HepG2 (cell line): ENCODE results near the gene CEMP1. TPM values are rescaled to one million over a fixed set of nuclear protein-coding genes. Genes with fewer than 3 reads are reported as not detected.

Experiments used
- AGO1 ChIP-seq: fragments of 200-400 bp; formaldehyde crosslinking; IDR thresholded peaks from 2 replicates; pipeline ENCODE4 v1.6.1; 2017; ENCODE audit warnings: mild to moderate bottlenecking, low read depth, low read length, moderate library complexity; ENCODE audit not compliant: poor library complexity, severe bottlenecking
- GATA4 ChIP-seq: sonication (generic); IDR thresholded peaks from 2 replicates; pipeline ENCODE4 v1.6.1; 2016; ENCODE audit warnings: antibody characterized with exemption, low read depth, borderline replicate concordance
- HDAC2 ChIP-seq: sonication (generic); formaldehyde crosslinking; IDR thresholded peaks from 2 replicates; pipeline ENCODE4 v1.4.0; 2020; ENCODE audit warnings: missing genetic modification reagents
- HINFP ChIP-seq: sonication (generic); formaldehyde crosslinking; IDR thresholded peaks from 2 replicates; pipeline ENCODE4 v1.4.0; 2020; ENCODE audit warnings: low read depth, mild to moderate bottlenecking, missing genetic modification reagents
- HNF4G ChIP-seq, 2 experiments: sonication (generic) in 1 of 2; formaldehyde crosslinking in 1 of 2; IDR thresholded peaks; 2 replicates each; pipeline versions ENCODE4 v1.4.0 to v1.6.1; 2011 to 2020; ENCODE audit warnings: borderline replicate concordance in 2 of 2, low read depth in 2 of 2, mild to moderate bottlenecking in 2 of 2, low read length in 1 of 2, missing genetic modification reagents in 1 of 2, moderate library complexity in 1 of 2
- MAZ ChIP-seq, 2 experiments: sonication (generic) in 1 of 2; formaldehyde crosslinking in 1 of 2; IDR thresholded peaks; 2 replicates each; pipeline versions ENCODE4 v1.5.0 to v1.6.1; 2012 to 2020; ENCODE audit warnings: low read depth in 2 of 2, mild to moderate bottlenecking in 2 of 2, borderline replicate concordance in 1 of 2, improper control_type of control experiment in 1 of 2, low read length in 1 of 2, missing genetic modification reagents in 1 of 2, moderate library complexity in 1 of 2
- MLLT10 ChIP-seq: sonication (generic); formaldehyde crosslinking; IDR thresholded peaks from 2 replicates; pipeline ENCODE4 v1.4.0; 2020; ENCODE audit warnings: missing genetic modification reagents
- POLR2G ChIP-seq: fragments of 200-400 bp; formaldehyde crosslinking; IDR thresholded peaks from 2 replicates; pipeline ENCODE4 v1.6.1; 2018; ENCODE audit warnings: mild to moderate bottlenecking, low read depth, low read length, moderate library complexity
- RXRB ChIP-seq: IDR thresholded peaks from 2 replicates; pipeline ENCODE4 v1.6.1; 2016; ENCODE audit warnings: borderline replicate concordance, missing genetic modification reagents, missing compliant biosample characterization
- SAP130 ChIP-seq: IDR thresholded peaks from 2 replicates; pipeline ENCODE4 v1.6.1; 2016; ENCODE audit warnings: low read depth
- SIX1 ChIP-seq: sonication (generic); formaldehyde crosslinking; IDR thresholded peaks from 2 replicates; pipeline ENCODE4 v1.4.0; 2020; ENCODE audit warnings: missing genetic modification reagents, borderline replicate concordance
- SKIL ChIP-seq: sonication (generic); formaldehyde crosslinking; IDR thresholded peaks from 2 replicates; pipeline ENCODE4 v1.8.0; 2022; ENCODE audit warnings: missing genetic modification reagents, mild to moderate bottlenecking, moderate library complexity, borderline replicate concordance
- SMARCC2 ChIP-seq: fragments of 450-650 bp; IDR thresholded peaks from 2 replicates; pipeline ENCODE4 v1.6.1; 2017; ENCODE audit warnings: antibody characterized with exemption, mild to moderate bottlenecking
- SRSF4 ChIP-seq: fragments of 200-400 bp; formaldehyde crosslinking; IDR thresholded peaks from one replicate; pipeline ENCODE4 v1.6.1; 2018; ENCODE audit warnings: mild to moderate bottlenecking, low read depth, low read length, moderate library complexity; ENCODE audit not compliant: poor library complexity, severe bottlenecking
- TARDBP ChIP-seq: sonication (generic); formaldehyde crosslinking; IDR thresholded peaks from 2 replicates; pipeline ENCODE4 v1.8.0; 2022; ENCODE audit warnings: mild to moderate bottlenecking, missing genetic modification reagents
- ZBTB1 ChIP-seq: sonication (generic); formaldehyde crosslinking; IDR thresholded peaks from 2 replicates; pipeline ENCODE4 v1.4.0; 2020; ENCODE audit warnings: missing genetic modification reagents, borderline replicate concordance
- ZNF263 ChIP-seq: sonication (generic); formaldehyde crosslinking; IDR thresholded peaks from 2 replicates; pipeline ENCODE4 v1.4.0; 2020; ENCODE audit warnings: missing genetic modification reagents
- ZNF276 ChIP-seq: sonication (generic); formaldehyde crosslinking; IDR thresholded peaks from 2 replicates; pipeline ENCODE4 v1.4.0; 2020; ENCODE audit warnings: mild to moderate bottlenecking, low read depth, missing genetic modification reagents
- ZNF292 ChIP-seq: sonication (generic); formaldehyde crosslinking; IDR thresholded peaks from 2 replicates; pipeline ENCODE4 v1.8.1; 2022; ENCODE audit warnings: mild to moderate bottlenecking, low read depth, missing genetic modification reagents, borderline replicate concordance
- ZNF335 ChIP-seq: sonication (generic); formaldehyde crosslinking; IDR thresholded peaks from 2 replicates; pipeline ENCODE4 v1.4.0; 2020; ENCODE audit warnings: missing genetic modification reagents
- ZNF460 ChIP-seq: sonication (generic); formaldehyde crosslinking; IDR thresholded peaks from 2 replicates; pipeline ENCODE4 v1.5.1; 2020; ENCODE audit warnings: missing genetic modification reagents, mild to moderate bottlenecking, borderline replicate concordance
- ZNF598 ChIP-seq: sonication (generic); formaldehyde crosslinking; IDR thresholded peaks from 2 replicates; pipeline ENCODE4 v1.5.1; 2020; ENCODE audit warnings: mild to moderate bottlenecking, missing genetic modification reagents, borderline replicate concordance
- ZSCAN21 ChIP-seq: sonication (generic); formaldehyde crosslinking; IDR thresholded peaks from 2 replicates; pipeline ENCODE4 v1.8.0; 2022; ENCODE audit warnings: mild to moderate bottlenecking, missing genetic modification reagents, moderate library complexity, borderline replicate concordance
- polyA plus RNA-seq, 8 experiments: library from polyadenylated mRNA; depleted of rRNA in 3 of 8; stranded (reverse) in 7 of 8; unstranded in 1 of 8; fragments of >200 nt; fragmentation: Illumina TruSeq in 4 of 8; extraction: Trizol in 4 of 8; gene quantifications; 2 replicates each; pipeline versions ENCODE4 v1.2.1 to v1.2.3, GENCODE V29; 2011 to 2016; ENCODE audit warnings: low read depth in 4 of 8, missing spikeins in 1 of 8, mixed read lengths in 1 of 8; ENCODE audit not compliant: insufficient read depth in 1 of 8
- total RNA-seq, 5 experiments: library from RNA; depleted of rRNA; stranded (reverse); fragments of >200 nt; fragmentation: Illumina TruSeq; extraction: Trizol; gene quantifications; 2 replicates each; pipeline ENCODE4 v1.2.3, GENCODE V29; 2016; ENCODE audit warnings: low read depth in 1 of 5

Gene CEMP1
- total and polyA plus RNA-seq, 2 of the 13 experiments (the other 11 are each of a cell fraction or from before 2014, with no cell fraction given) = not detected

- TF ChIP-seq RXRB (CRISPR knock-in tag) (0 out of 2 replicates have a peak, but pooled peaks have one; percentile 28), POLR2G (peak; percentile 51), SKIL (0 out of 2 replicates have a peak, but pooled peaks have one; percentile 22), AGO1 (peak; percentile 99), HNF4G (IDR thresholded peaks at IDR 0.05; ENCODE audit: borderline replicate concordance, low read depth, low read length) (no peak), HNF4G (CRISPR knock-in tag; IDR thresholded peaks at IDR 0.05; ENCODE audit: borderline replicate concordance, low read depth) (no peak), ZNF276 (CRISPR knock-in tag) (no peak), TARDBP (peak; percentile 49; the same call in 1 of the 2 replicates), HINFP (CRISPR knock-in tag) (0 out of 2 replicates have a peak, but pooled peaks have one; percentile 20), MLLT10 (CRISPR knock-in tag) (no peak), ZNF335 (CRISPR knock-in tag) (no peak), SRSF4 (no peak), ZNF263 (peak; percentile 80), GATA4 (peak; percentile 6; the same call in 1 of the 2 replicates), MAZ (IDR thresholded peaks at IDR 0.05; ENCODE audit: borderline replicate concordance, low read depth, low read length) (no peak), MAZ (CRISPR knock-in tag; IDR thresholded peaks at IDR 0.05; ENCODE audit: low read depth) (no peak), ZBTB1 (CRISPR knock-in tag) (peak; percentile 59; the same call in 1 of the 2 replicates), SIX1 (CRISPR knock-in tag) (0 out of 2 replicates have a peak, but pooled peaks have one; percentile 18), ZNF292 (CRISPR knock-in tag) (0 out of 2 replicates have a peak, but pooled peaks have one; percentile 10), ZNF460 (CRISPR knock-in tag) (peak; percentile 89), ZSCAN21 (CRISPR knock-in tag) (no peak), SMARCC2 (no peak), ZNF598 (CRISPR knock-in tag) (no peak), HDAC2 (no peak), SAP130 (CRISPR knock-in tag) (peak; percentile 33; the same call in 1 of the 2 replicates)
Measured at GRCh38 chr16:2532494-2533141, 1.4 kb upstream of the CEMP1 start (continued).
